Activated T-helper 1 cell treated with anti-CD3 and anti-CD28 coated beads, Interleukin-12 subunit alpha, Interleukin-12 subunit beta, Interleukin-2, Interleukin-4 antibody, amounts not matched to agents 30 ng/mL and 10 ng/mL and 1 ng/mL, durations not matched to agents 14 hours and 24 hours and 36 hours (primary cell): ENCODE data around the gene TEX30. TPM values are rescaled to one million over a fixed set of nuclear protein-coding genes. Genes with fewer than 3 reads are reported as not detected.
A peak's percentile ranks its signal among the peaks of the same experiment; 100 is the strongest.

Experiments used
- DNase-seq: peaks from one replicate; pipeline ENCODE4 v3.0.0; 2021; ENCODE audit warnings: low spot score
- H3K27ac Mint-ChIP-seq: one replicate; pipeline ENCODE4 v1.8.0; 2021; ENCODE audit warnings: mild to moderate bottlenecking, mixed read lengths
- H3K27me3 Mint-ChIP-seq: one replicate; pipeline ENCODE4 v1.8.0; 2022; ENCODE audit warnings: mild to moderate bottlenecking, moderate library complexity, mixed read lengths; ENCODE audit not compliant: insufficient read depth
- H3K36me3 Mint-ChIP-seq: one replicate; pipeline ENCODE4 v1.8.0; 2021; ENCODE audit warnings: low read depth, mixed read lengths
- H3K4me1 Mint-ChIP-seq: one replicate; pipeline ENCODE4 v1.8.0; 2021; ENCODE audit warnings: low read depth, mixed read lengths
- H3K4me3 Mint-ChIP-seq: one replicate; pipeline ENCODE4 v1.8.0; 2021; ENCODE audit warnings: mild to moderate bottlenecking, moderate library complexity, mixed read lengths
- H3K9me3 Mint-ChIP-seq: one replicate; pipeline ENCODE4 v1.8.0; 2021; ENCODE audit warnings: mixed read lengths
- intact Hi-C: fragments of 100-400 bp; cut with micrococcal nuclease; formaldehyde crosslinking; loops from one replicate; pipeline ENCODE4 v1.15.1; 2024
- total RNA-seq: library from RNA; stranded (reverse); gene quantifications from 2 replicates; pipeline ENCODE4 v1.2.3, GENCODE V29; 2022

TEX30 gene
- total RNA-seq: 60.2 and 66.0 TPM in 2 replicates

DNA sequence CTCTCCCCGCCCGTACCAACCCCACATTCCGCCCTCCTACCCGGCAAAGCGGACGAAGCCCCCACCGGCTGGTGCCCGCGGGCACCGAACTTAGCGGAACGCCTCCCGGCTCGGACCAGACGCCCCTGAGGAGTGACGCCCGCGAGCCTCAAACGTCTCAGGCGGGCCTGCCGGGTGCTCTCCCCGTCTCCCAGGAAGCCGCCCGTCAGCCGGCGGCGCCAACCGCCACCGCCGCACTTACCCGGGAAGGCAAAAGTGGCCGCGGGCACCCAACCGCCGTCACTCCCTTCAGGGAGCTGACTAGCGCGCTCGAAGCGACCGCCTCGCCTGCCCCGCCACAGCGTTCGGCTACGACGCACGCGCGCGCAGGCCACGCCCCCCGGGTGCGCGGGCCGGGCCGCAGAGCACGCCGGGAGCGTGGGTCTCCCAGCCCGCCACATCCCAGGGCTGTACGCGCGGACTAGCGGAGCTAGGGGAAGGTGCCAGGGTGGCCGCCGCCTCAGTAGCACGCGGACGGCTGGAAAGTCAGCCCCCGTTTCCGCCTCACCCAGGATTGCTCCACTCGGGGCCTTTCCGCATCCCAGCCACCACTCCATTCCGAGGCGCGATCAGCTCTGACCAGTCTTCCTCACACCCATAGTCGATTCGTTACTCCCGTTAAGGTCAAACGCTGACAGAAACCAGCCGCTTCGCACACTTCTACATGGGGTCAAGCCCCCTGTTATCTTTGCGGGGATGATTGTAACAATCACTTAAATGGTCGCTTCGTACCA is at the start of gene TEX30:
TEX30 (minus strand) TSS at position 346 of the 773 bp plus-strand sequence. CDS start 3,760 bp downstream, outside the sequence.
- peak; percentile 89 for DNase-seq
- peaks cover 66% of the 10 kb centered on the region for H3K4me1 Mint-ChIP-seq

GRCh38 chr13:102817907-102818306 is 44.3 kb upstream of the TEX30 start:
- Mint-ChIP-seq H3K27me3 (no peaks in the 10 kb centered on the region), H3K4me3 (no peak overlapping the region), H3K36me3 (peaks cover 34% of the 10 kb centered on the region), H3K9me3 (no peaks in the 10 kb centered on the region), H3K4me1 (peaks cover 18% of the 10 kb centered on the region), H3K27ac (no peak overlapping the region)
- DNase-seq: no peak
- intact Hi-C loops: no loop called here

More for the DNA sequence above, at the start of gene TEX30:
- peaks cover 27% of the 10 kb centered on the region for H3K36me3 Mint-ChIP-seq
- H3K9me3 Mint-ChIP-seq: no peaks in the 10 kb centered on the region
- H3K27ac Mint-ChIP-seq: peak within 1 kb of the TSS; percentile 95
- intact Hi-C loops: loop anchor here (1.0 to 10.0 kb wide), 8 partner anchors 8 to 1149 kb away; partner anchors contain the start of gene TPP2
- no peaks in the 10 kb centered on the region for H3K27me3 Mint-ChIP-seq
- H3K4me3 Mint-ChIP-seq: peak within 1 kb of the TSS; percentile 95

- intact Hi-C loops: no loop called here
These were observed 43.7 kb upstream of the TEX30 start for GRCh38 chr13:102817241-102817640.

DNA sequence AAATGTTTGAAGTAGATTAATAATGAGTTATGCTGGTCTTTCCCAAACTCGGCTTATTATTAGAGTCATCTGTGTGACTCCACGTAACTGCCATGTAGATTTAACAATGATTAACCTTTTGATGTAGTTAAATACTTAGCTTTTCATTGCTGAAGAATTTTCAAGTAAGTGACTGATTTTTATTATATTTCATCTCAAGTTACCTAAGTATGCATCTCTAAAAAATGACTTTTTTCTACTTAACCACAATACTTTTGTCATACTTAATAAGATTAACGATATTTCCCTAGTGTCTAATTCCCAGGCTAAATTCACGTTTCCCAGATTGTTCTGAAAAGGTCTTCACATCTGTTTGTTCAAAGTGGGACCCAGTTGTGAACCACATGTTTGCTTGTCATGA is 43.1 kb upstream of the TEX30 start:
- no peak overlapping the region for H3K27ac Mint-ChIP-seq
- no peak overlapping the region for H3K4me3 Mint-ChIP-seq
- no peak for DNase-seq
- H3K9me3 Mint-ChIP-seq: peaks cover 6% of the 10 kb centered on the region
- H3K4me1 Mint-ChIP-seq: peaks cover 27% of the 10 kb centered on the region
- H3K27me3 Mint-ChIP-seq: no peaks in the 10 kb centered on the region
- H3K36me3 Mint-ChIP-seq: peaks cover 30% of the 10 kb centered on the region
- intact Hi-C loops: no loop called here

More at GRCh38 chr13:102817241-102817640, 43.7 kb upstream of the TEX30 start:
- H3K4me1 Mint-ChIP-seq: peaks cover 25% of the 10 kb centered on the region
- no peak overlapping the region for H3K27ac Mint-ChIP-seq
- DNase-seq: no peak
- peaks cover 30% of the 10 kb centered on the region for H3K36me3 Mint-ChIP-seq
- peaks cover under 1% of the 10 kb centered on the region for H3K9me3 Mint-ChIP-seq
- H3K4me3 Mint-ChIP-seq: no peak overlapping the region
- no peaks in the 10 kb centered on the region for H3K27me3 Mint-ChIP-seq

- intact Hi-C loops: loop anchor here (2.0 kb wide), 1 partner anchor 15 kb away; no protein-coding TSS in a partner anchor
These were observed 42.2 kb upstream of the TEX30 start for GRCh38 chr13:102815788-102816187.

GRCh38 chr13:102814793-102815192 is 41.2 kb upstream of the TEX30 start:
- H3K9me3 Mint-ChIP-seq: peaks cover 9% of the 10 kb centered on the region
- no peak overlapping the region for H3K4me3 Mint-ChIP-seq
- peaks cover 27% of the 10 kb centered on the region for H3K4me1 Mint-ChIP-seq
- no peaks in the 10 kb centered on the region for H3K27me3 Mint-ChIP-seq
- peaks cover 34% of the 10 kb centered on the region for H3K36me3 Mint-ChIP-seq
- no peak overlapping the region for H3K27ac Mint-ChIP-seq
- no peak for DNase-seq
- intact Hi-C loops: loop anchor here (2.0 kb wide), 1 partner anchor 14 kb away; no protein-coding TSS in a partner anchor

More at GRCh38 chr13:102815788-102816187, 42.2 kb upstream of the TEX30 start:
- DNase-seq: no peak
- Mint-ChIP-seq H3K4me1 (peaks cover 27% of the 10 kb centered on the region), H3K27ac (no peak overlapping the region), H3K9me3 (peaks cover 9% of the 10 kb centered on the region), H3K27me3 (no peaks in the 10 kb centered on the region), H3K36me3 (peaks cover 35% of the 10 kb centered on the region), H3K4me3 (no peak overlapping the region)

DNA sequence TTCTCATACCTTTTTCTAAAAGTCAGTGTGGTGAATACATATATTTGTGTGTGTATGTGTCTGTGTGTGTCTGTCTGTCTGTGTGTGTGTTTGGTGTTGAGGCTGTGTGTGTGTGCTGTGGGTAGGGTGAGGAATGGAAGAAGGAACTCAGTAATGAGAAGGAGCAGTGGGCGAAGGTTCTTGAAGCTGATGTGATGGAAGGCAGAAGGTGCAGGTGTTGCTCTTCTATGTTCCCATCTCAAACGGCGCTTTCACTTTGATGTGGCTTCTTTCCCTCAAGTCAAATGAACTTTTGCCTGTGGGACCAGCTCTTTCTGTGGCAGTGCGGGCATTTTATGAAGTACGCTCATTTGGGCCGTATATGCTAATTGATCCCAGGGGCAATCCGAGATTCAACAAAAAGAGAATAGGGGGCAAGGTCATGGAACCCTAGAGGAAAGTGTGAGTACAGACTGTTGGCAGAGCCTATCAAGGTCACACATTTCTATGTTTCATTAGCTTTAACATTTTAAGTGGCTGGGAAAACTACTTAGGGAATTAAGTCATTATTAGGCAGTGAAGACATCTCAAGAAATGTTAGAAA is 40.5 kb upstream of the TEX30 start:
- Mint-ChIP-seq H3K27me3 (no peaks in the 10 kb centered on the region), H3K27ac (no peak overlapping the region), H3K4me3 (no peak overlapping the region), H3K36me3 (peaks cover 29% of the 10 kb centered on the region), H3K9me3 (peaks cover 9% of the 10 kb centered on the region), H3K4me1 (peaks cover 23% of the 10 kb centered on the region)
- intact Hi-C loops: loop anchor here (2.0 kb wide), 1 partner anchor 13 kb away; no protein-coding TSS in a partner anchor
- DNase-seq: no peak

GRCh38 chr13:102812611-102813287 is 39.2 kb upstream of the TEX30 start:
- intact Hi-C loops: no loop called here
- Mint-ChIP-seq H3K4me3 (no peak overlapping the region), H3K36me3 (peaks cover 29% of the 10 kb centered on the region), H3K27ac (no peak overlapping the region), H3K27me3 (no peaks in the 10 kb centered on the region), H3K4me1 (peaks cover 27% of the 10 kb centered on the region), H3K9me3 (peaks cover 9% of the 10 kb centered on the region)
- no peak for DNase-seq

GRCh38 chr13:102807699-102808098 is 34.1 kb upstream of the TEX30 start:
- Mint-ChIP-seq H3K36me3 (peaks cover 28% of the 10 kb centered on the region), H3K27ac (no peak overlapping the region), H3K4me3 (no peak overlapping the region), H3K27me3 (no peaks in the 10 kb centered on the region), H3K9me3 (peaks cover 9% of the 10 kb centered on the region), H3K4me1 (peaks cover 33% of the 10 kb centered on the region)
- DNase-seq: no peak
- intact Hi-C loops: loop anchor here (10.0 kb wide), 1 partner anchor 53 kb away; a partner anchor contains a TSS

GRCh38 chr13:102805680-102806079 is 32.1 kb upstream of the TEX30 start:
- Mint-ChIP-seq H3K27me3 (no peaks in the 10 kb centered on the region), H3K36me3 (peaks cover 22% of the 10 kb centered on the region), H3K4me3 (no peak overlapping the region), H3K27ac (no peak overlapping the region), H3K9me3 (no peaks in the 10 kb centered on the region), H3K4me1 (peaks cover 44% of the 10 kb centered on the region)
- intact Hi-C loops: loop anchor here (10.0 kb wide), 1 partner anchor 51 kb away; a partner anchor contains a TSS
- DNase-seq: no peak

- intact Hi-C loops: loop anchor here (1.0 to 10.0 kb wide), 9 partner anchors 14 to 408 kb away; partner anchors contain the start of genes TEX30 and TPP2
- no peaks in the 10 kb centered on the region for H3K27me3 Mint-ChIP-seq
- H3K4me1 Mint-ChIP-seq: peaks cover 43% of the 10 kb centered on the region
- DNase-seq: peak; percentile 83
- peak overlapping the region; percentile 97 for H3K4me3 Mint-ChIP-seq
- H3K27ac Mint-ChIP-seq: peak overlapping the region; percentile 91
- peaks cover 12% of the 10 kb centered on the region for H3K36me3 Mint-ChIP-seq
- no peaks in the 10 kb centered on the region for H3K9me3 Mint-ChIP-seq
These were observed 26.8 kb upstream of the TEX30 start for GRCh38 chr13:102800145-102801041.
